ENCODE results near the gene CFAP410.

CFAP410 gene

GRCh38 chr21:44324106-44324853, 14.9 kb downstream of the CFAP410 start:
- H3K79me2 ChIP-seq (ENCODE audit: low read length), result no peaks in the 10 kb centered on the region
- H3K9ac ChIP-seq (ENCODE audit: low read length), result no peak overlapping the region
- H3F3A ChIP-seq (ENCODE audit: insufficient read depth, low read length), result no peaks in the 10 kb centered on the region
- no peak for DNase-seq
- no peaks in the 10 kb centered on the region for H3K27me3 ChIP-seq (replicated peaks; ENCODE audit: insufficient read depth, low read length)
- no peaks in the 10 kb centered on the region for H3K4me1 ChIP-seq (ENCODE audit: low read length)
- 0 out of 2 replicates have a peak, but pooled peaks cover 2% of the 10 kb centered on the region for H4K20me1 ChIP-seq (ENCODE audit: insufficient read depth, low read length)
- no peak overlapping the region for H2AFZ ChIP-seq (ENCODE audit: low read length)
- no peak overlapping the region for H3K4me3 ChIP-seq (ENCODE audit: low read length)
- no peaks in the 10 kb centered on the region for H3K9me2 ChIP-seq (replicated peaks; ENCODE audit: insufficient read depth, low read length)
- no peak for TF ChIP-seq EZH2phosphoT487 (IDR thresholded peaks at IDR 0.05; ENCODE audit: low read length)
- no peak overlapping the region for H3K27ac ChIP-seq (ENCODE audit: low read length)
- H3K9me3 ChIP-seq (replicated peaks; ENCODE audit: insufficient read depth, low read length), result no peaks in the 10 kb centered on the region
- H3K4me2 ChIP-seq (ENCODE audit: low read depth, low read length), result no peak overlapping the region
- H3K36me3 ChIP-seq (replicated peaks; ENCODE audit: insufficient read depth, low read length), result no peaks in the 10 kb centered on the region; the same call in 1 of the 2 replicates

GRCh38 chr21:44323591-44323990, 15.6 kb downstream of the CFAP410 start:
- no peak for DNase-seq
- no peaks in the 10 kb centered on the region; the same call in 1 of the 2 replicates for H3K36me3 ChIP-seq (replicated peaks; ENCODE audit: insufficient read depth, low read length)
- TF ChIP-seq EZH2phosphoT487 (IDR thresholded peaks at IDR 0.05; ENCODE audit: low read length) (no peak), EZH2 (optimal IDR thresholded peaks at IDR 0.05; ENCODE audit: low read depth, low read length) (no peak), CTCF (IDR thresholded peaks at IDR 0.05; ENCODE audit: low read length) (no peak)
- no peaks in the 10 kb centered on the region for H3K79me2 ChIP-seq (ENCODE audit: low read length)
- no peak overlapping the region for H3K4me2 ChIP-seq (ENCODE audit: low read depth, low read length)
- H2AFZ ChIP-seq (ENCODE audit: low read length), result no peak overlapping the region
- H3K9me2 ChIP-seq (replicated peaks; ENCODE audit: insufficient read depth, low read length), result no peaks in the 10 kb centered on the region
- H3K9me3 ChIP-seq (replicated peaks; ENCODE audit: insufficient read depth, low read length), result no peaks in the 10 kb centered on the region
- no peak overlapping the region for H3K9ac ChIP-seq (ENCODE audit: low read length)
- H3K4me3 ChIP-seq (ENCODE audit: low read length), result no peak overlapping the region
- H3K27me3 ChIP-seq (replicated peaks; ENCODE audit: insufficient read depth, low read length), result no peaks in the 10 kb centered on the region
- H3K27ac ChIP-seq (ENCODE audit: low read length), result no peak overlapping the region
- no peaks in the 10 kb centered on the region for H3K4me1 ChIP-seq (ENCODE audit: low read length)
- no peaks in the 10 kb centered on the region for H4K20me1 ChIP-seq (ENCODE audit: insufficient read depth, low read length)
- no peaks in the 10 kb centered on the region for H3F3A ChIP-seq (ENCODE audit: insufficient read depth, low read length)

- H3K9me2 ChIP-seq (replicated peaks; ENCODE audit: insufficient read depth, low read length), result no peaks in the 10 kb centered on the region
- no peaks in the 10 kb centered on the region for H3K27me3 ChIP-seq (replicated peaks; ENCODE audit: insufficient read depth, low read length)
- H3K4me3 ChIP-seq (ENCODE audit: low read length), result no peak overlapping the region
- no peak overlapping the region for H3K9ac ChIP-seq (ENCODE audit: low read length)
- no peaks in the 10 kb centered on the region; the same call in 1 of the 2 replicates for H3K36me3 ChIP-seq (replicated peaks; ENCODE audit: insufficient read depth, low read length)
- no peaks in the 10 kb centered on the region for H3F3A ChIP-seq (ENCODE audit: insufficient read depth, low read length)
- DNase-seq, result no peak
- TF ChIP-seq EZH2 (optimal IDR thresholded peaks at IDR 0.05; ENCODE audit: low read depth, low read length), result no peak
- TF ChIP-seq CTCF (IDR thresholded peaks at IDR 0.05; ENCODE audit: low read length), result no peak
- no peak for TF ChIP-seq EZH2phosphoT487 (IDR thresholded peaks at IDR 0.05; ENCODE audit: low read length)
- no peak overlapping the region for H2AFZ ChIP-seq (ENCODE audit: low read length)
- H3K9me3 ChIP-seq (replicated peaks; ENCODE audit: insufficient read depth, low read length), result no peaks in the 10 kb centered on the region
- H3K4me1 ChIP-seq (ENCODE audit: low read length), result no peaks in the 10 kb centered on the region
- no peaks in the 10 kb centered on the region for H3K79me2 ChIP-seq (ENCODE audit: low read length)
- H4K20me1 ChIP-seq (ENCODE audit: insufficient read depth, low read length), result no peaks in the 10 kb centered on the region
- no peak overlapping the region for H3K27ac ChIP-seq (ENCODE audit: low read length)
- H3K4me2 ChIP-seq (ENCODE audit: low read depth, low read length), result no peak overlapping the region
These were observed 16.4 kb downstream of the CFAP410 start for GRCh38 chr21:44322621-44323325.

All from MM.1S (cell line).